ENCODE data around the gene IFRD2.
"Not testable (repeated sequence)": the region's sequence is repeated elsewhere in the genome, so short reads cannot be mapped to it uniquely, and the experiment has no call there.

IFRD2 gene

GRCh38 chr3:50266017-50266416, 26.2 kb downstream of the IFRD2 start:
- no peak for DNase-seq

- no peak for DNase-seq
These were observed 26.7 kb downstream of the IFRD2 start for GRCh38 chr3:50265571-50265970.

DNA sequence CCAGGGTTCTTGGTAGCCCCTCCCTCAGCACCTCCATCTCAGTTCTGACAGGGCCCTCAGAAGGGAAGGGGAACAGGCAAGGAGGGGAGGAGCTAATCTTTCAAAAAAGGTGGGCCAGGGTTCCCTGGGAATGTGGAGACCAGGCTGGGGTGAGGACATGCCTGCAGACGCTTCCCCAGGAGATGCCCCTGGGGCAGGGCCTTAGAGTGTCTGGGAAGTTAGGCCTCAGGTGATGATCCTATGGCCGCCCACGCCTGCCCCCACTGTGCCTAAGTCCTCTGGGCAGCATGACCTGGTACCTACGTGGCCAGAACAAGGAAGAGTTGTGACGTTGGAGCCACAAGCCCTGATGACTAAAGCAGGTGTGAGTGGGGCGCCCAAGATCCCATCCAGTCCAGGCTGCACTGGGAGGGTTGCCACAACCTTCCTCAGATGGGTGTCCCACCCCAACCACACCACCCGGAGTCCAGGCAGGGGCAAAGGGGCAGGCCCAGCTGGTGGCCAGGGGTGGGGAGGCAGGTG, 27.2 kb downstream of the IFRD2 start:
- DNase-seq: no peak

DNA sequence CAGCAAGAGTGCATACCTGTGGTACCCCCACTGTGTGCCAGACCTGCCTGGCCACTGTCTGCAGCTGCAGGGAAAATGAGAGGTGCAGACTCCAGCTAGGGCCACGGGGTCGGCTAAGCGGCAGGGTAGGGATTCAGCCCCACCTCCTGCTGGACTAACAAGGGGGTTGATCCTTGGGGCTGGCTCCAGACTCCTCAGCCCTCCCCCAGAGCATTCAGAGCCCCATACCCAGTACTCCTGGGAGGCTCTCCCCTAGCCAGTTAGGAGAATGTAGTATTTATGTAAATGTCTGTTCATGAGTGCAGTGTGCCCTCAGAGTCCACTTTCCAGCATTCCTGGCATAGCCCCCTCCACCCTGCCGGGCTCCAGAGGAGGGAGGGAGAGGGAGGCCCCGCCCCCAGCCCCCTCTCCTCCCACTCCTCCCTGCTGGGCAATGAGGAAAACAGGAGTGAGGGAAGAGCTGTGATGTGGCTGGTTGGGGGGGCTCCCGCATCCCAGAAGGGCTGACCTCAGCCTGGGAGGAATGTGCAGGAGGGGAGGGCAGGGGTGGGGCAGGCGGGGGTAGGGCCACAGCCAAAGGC, 27.8 kb downstream of the IFRD2 start:
- DNase-seq: no peak

- no peak for DNase-seq
These were observed 28.5 kb downstream of the IFRD2 start for GRCh38 chr3:50263478-50264382.

DNA sequence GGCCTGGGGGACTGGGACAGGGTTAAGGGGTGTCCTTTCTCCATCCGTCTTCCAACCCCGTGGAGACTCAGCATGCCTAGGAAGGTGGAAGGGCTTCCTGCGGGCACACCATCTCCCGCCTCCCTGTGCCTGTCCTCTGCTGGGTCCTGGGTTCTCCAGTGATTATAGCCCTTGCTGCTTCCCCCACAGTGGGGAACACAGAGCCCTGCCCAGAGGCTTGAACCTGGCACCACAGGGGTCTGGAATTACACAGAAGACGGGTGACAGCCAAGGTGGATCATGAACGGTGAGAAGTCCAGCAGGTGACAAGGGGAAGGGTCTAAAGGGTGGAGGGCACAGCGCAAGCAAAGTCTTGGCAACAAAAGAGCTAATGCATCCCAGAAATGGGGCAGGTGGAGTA, 29.5 kb downstream of the IFRD2 start:
- DNase-seq: no peak

DNA sequence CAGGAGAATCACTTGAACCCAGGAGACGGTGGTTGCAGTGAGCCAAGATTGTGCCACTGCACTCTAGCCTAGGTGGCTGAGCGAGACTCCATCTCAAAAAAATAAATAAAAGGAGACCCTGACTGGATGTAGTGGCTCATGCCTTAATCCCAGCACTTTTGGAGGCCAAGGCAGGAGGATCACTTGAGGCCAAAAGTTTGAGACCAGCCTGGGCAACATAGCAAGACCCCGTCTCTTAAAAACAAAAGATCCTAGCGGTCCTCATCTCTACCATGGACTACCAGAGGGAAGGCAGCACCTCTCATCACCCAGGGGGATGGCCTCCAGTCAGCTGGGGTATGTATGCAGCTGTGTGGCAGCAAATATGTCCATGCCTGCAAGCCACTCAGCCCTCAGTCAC, 30.0 kb downstream of the IFRD2 start:
- not testable (repeated sequence) for DNase-seq

GRCh38 chr3:50261505-50261904, 30.7 kb downstream of the IFRD2 start:
- DNase-seq: no peak

GRCh38 chr3:50260942-50261441, 31.2 kb downstream of the IFRD2 start:
- no peak for DNase-seq

- DNase-seq: peak; percentile 95
These were observed 31.9 kb downstream of the IFRD2 start for GRCh38 chr3:50260027-50260941.

DNA sequence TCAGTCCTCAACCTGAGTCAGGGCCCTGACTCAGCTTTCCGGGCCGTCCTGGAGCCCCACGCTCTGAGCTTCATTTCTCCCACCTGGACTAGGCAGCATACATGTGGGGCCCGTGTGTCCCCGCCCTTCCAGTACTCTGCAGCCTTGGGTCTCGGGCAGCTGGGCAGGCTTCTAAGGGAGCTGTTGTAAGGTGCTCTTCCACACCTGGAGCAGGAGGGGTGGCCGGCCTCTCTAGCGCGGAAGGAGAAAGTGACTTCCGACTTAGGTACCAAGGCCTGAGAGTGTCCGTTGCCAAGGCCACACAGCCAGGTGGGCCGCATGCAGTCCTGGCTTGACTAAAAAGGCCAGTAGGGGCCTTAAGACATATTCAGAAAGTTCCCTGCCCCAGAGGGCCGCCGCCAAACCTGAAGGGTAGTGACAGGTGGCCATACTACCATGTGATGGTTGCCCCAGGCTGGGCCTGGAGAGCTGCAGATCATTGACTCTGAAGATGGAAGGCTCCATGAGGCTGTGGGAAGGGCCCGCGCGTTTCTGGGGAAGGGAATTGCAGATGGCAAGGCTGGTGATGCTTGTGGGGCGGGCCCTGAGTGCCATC, 32.7 kb downstream of the IFRD2 start:
- no peak for DNase-seq

GRCh38 chr3:50258979-50259378, 33.2 kb downstream of the IFRD2 start:
- DNase-seq: no peak

- no peak for DNase-seq
These were observed 34.1 kb downstream of the IFRD2 start for GRCh38 chr3:50258029-50258680.

GRCh38 chr3:50256978-50257890, 35.0 kb downstream of the IFRD2 start:
- DNase-seq: peak; percentile 78

DNA sequence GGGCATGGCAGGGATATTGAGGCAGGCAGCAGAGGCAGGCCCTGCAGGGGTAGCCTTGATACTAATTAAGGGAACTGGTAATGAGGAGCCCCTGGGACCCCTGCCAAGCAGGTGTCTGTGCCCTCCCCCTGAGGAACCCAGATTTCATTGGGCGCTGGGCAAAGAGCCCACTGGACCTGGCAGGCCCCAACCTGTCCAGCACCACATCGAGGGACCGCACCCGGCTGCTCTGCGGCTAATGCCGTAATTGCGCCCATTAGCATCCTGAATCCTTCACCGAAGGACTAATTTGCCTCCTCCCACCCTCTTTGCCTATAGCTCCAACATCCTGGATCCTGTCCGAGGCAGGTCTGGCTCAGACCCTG, 37.0 kb downstream of the IFRD2 start:
- no peak for DNase-seq

- no peak for DNase-seq
These were observed 37.5 kb downstream of the IFRD2 start for GRCh38 chr3:50254577-50255250.

- DNase-seq: peak; percentile 84
These were observed 41.0 kb downstream of the IFRD2 start for GRCh38 chr3:50251220-50251619.

DNA sequence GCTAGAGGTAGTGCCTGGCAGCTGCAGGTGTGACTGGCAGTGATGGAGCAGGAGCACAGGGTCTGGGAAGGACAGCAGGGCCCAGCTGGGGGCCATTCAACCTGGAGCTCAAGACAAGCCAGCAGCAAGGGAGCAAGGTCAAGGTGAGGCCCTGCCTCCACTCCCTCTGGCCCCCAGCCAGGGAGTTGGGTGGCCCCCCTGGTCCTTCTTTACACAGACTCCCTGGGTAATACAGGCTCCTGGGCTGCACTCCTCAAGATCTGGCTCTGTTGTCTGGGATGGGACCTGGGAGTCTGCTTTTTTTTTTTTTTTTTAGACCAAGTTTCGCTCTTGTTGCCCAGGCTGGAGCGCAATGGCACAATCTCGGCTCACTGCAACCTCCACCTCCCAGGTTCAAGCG, 41.7 kb downstream of the IFRD2 start:
- no peak for DNase-seq

DNA sequence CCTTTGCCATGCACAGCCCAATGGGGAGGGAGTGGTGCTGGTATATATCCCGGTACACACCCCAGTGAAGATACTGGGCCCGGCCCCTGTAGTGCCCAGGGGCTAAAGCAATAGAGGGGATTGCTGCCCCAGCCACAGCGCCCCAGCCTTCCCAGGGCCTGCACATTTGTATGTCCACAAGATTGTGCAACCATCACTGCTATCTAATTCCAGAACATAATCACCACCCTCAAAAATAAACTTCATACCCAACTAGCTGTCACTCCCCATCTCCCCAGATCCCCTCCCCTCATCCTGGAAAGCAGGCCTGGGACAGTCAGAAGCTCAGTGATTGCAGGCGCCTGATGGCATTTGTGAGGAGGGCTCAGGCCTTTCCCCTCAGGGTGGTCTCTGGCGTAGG, 42.8 kb downstream of the IFRD2 start:
- DNase-seq: no peak

- DNase-seq: no peak
These were observed 43.8 kb downstream of the IFRD2 start for GRCh38 chr3:50248387-50248786.
